GM23338 (cell line): Measurements from ENCODE around the gene HDAC9. TPM values are rescaled to one million over a fixed set of nuclear protein-coding genes. Genes with fewer than 3 reads are reported as not detected.

Experiments used
- ATAC-seq: fragments of 200-7000 bp; cut with Tn5 transposase; 3 replicates; pipeline ENCODE4 v1.9.1; 2020
- DNase-seq: peaks from one replicate; pipeline ENCODE4 v3.0.0-alpha.2; 2015; ENCODE audit warnings: low spot score
- H2AFZ ChIP-seq: fragments of 200-600 bp; sonication (generic); 2 replicates; pipeline ENCODE4 v1.8.0; 2016; ENCODE audit warnings: antibody characterized with exemption, mild to moderate bottlenecking, moderate library complexity
- H3F3A ChIP-seq: fragments of 200-600 bp; sonication (generic); replicated peaks from 2 replicates; pipeline ENCODE4 v1.8.0; 2017; ENCODE audit warnings: antibody characterized with exemption, mixed run types, low read depth
- H3K27ac ChIP-seq: fragments of 200-600 bp; sonication (generic); 2 replicates; pipeline ENCODE4 v1.6.1; 2016; ENCODE audit warnings: low read depth
- H3K27me3 ChIP-seq: fragments of 200-600 bp; sonication (generic); 2 replicates; pipeline ENCODE4 v1.8.0; 2016; ENCODE audit warnings: mild to moderate bottlenecking, mixed run types, moderate library complexity; ENCODE audit not compliant: insufficient read depth
- H3K36me3 ChIP-seq: fragments of 200-600 bp; sonication (generic); 2 replicates; pipeline ENCODE4 v1.8.0; 2016; ENCODE audit warnings: mild to moderate bottlenecking; ENCODE audit not compliant: insufficient read depth
- H3K4me1 ChIP-seq: fragments of 200-600 bp; sonication (generic); 2 replicates; pipeline ENCODE4 v1.8.0; 2016; ENCODE audit warnings: mild to moderate bottlenecking, moderate library complexity; ENCODE audit not compliant: insufficient read depth
- H3K4me2 ChIP-seq: fragments of 200-600 bp; sonication (generic); 2 replicates; pipeline ENCODE4 v1.7.1; 2017; ENCODE audit warnings: mixed run types
- H3K4me3 ChIP-seq: fragments of 200-600 bp; sonication (generic); 2 replicates; pipeline ENCODE4 v1.6.1; 2016; ENCODE audit warnings: mixed run types
- H3K79me2 ChIP-seq: fragments of 200-600 bp; sonication (generic); replicated peaks from 2 replicates; pipeline ENCODE4 v1.8.0; 2017; ENCODE audit warnings: mild to moderate bottlenecking; ENCODE audit not compliant: insufficient read depth
- H3K9me2 ChIP-seq: fragments of 200-600 bp; sonication (generic); 2 replicates; pipeline ENCODE4 v1.8.0; 2017; ENCODE audit not compliant: insufficient read depth
- H4K20me1 ChIP-seq: fragments of 200-600 bp; sonication (generic); replicated peaks from 2 replicates; pipeline ENCODE4 v1.8.0; 2017; ENCODE audit warnings: mild to moderate bottlenecking; ENCODE audit not compliant: insufficient read depth
- H3K27ac Mint-ChIP-seq: 2 replicates; pipeline ENCODE4 v1.8.0; 2020; ENCODE audit warnings: inconsistent platforms, mild to moderate bottlenecking, moderate library complexity, mixed read lengths
- H3K27me3 Mint-ChIP-seq: 3 replicates; pipeline ENCODE4 v1.8.0; 2022; ENCODE audit warnings: low read depth, mild to moderate bottlenecking, moderate library complexity, mixed read lengths, inconsistent platforms; ENCODE audit not compliant: insufficient read depth, poor library complexity
- H3K36me3 Mint-ChIP-seq: 3 replicates; pipeline ENCODE4 v1.8.0; 2021; ENCODE audit warnings: low read depth, mild to moderate bottlenecking, inconsistent platforms, moderate library complexity, mixed read lengths
- H3K4me1 Mint-ChIP-seq: 3 replicates; pipeline ENCODE4 v1.8.0; 2020; ENCODE audit warnings: mild to moderate bottlenecking, inconsistent platforms, mixed read lengths
- H3K4me3 Mint-ChIP-seq: 3 replicates; pipeline ENCODE4 v1.8.0; 2021; ENCODE audit warnings: moderate library complexity, mild to moderate bottlenecking, inconsistent platforms, mixed read lengths
- H3K9me3 Mint-ChIP-seq: 3 replicates; pipeline ENCODE4 v1.8.0; 2020; ENCODE audit warnings: moderate library complexity, mild to moderate bottlenecking, inconsistent platforms, mixed read lengths
- CREB1 ChIP-seq: fragments of 250-450 bp; sonication (Bioruptor Pico); IDR thresholded peaks from 2 replicates; pipeline ENCODE4 v1.5.0; 2020; ENCODE audit warnings: low read depth, mild to moderate bottlenecking, moderate library complexity
- CTCF ChIP-seq, 2 experiments: fragments of 200-600 bp in 1 of 2; sonication (generic) in 1 of 2; conservative IDR thresholded peaks; 2 replicates each; pipeline versions ENCODE4 v1.5.1 to v1.6.1; 2016 to 2017; ENCODE audit warnings: antibody characterized with exemption in 2 of 2, low read depth in 2 of 2, mild to moderate bottlenecking in 2 of 2, moderate library complexity in 1 of 2
- ETS1 ChIP-seq: IDR thresholded peaks from 2 replicates; pipeline ENCODE4 v1.6.1; 2016; ENCODE audit warnings: antibody characterized with exemption
- EZH2 ChIP-seq: fragments of 200-600 bp; sonication (generic); IDR thresholded peaks from one replicate; pipeline ENCODE4 v1.8.0; 2017; ENCODE audit warnings: antibody characterized with exemption, mild to moderate bottlenecking, low read depth; ENCODE audit not compliant: unreplicated experiment
- JUNB ChIP-seq: IDR thresholded peaks from one replicate; pipeline ENCODE4 v1.6.1; 2016; ENCODE audit warnings: antibody characterized with exemption; ENCODE audit not compliant: unreplicated experiment
- NANOG ChIP-seq: IDR thresholded peaks from 2 replicates; pipeline ENCODE4 v1.6.1; 2016; ENCODE audit warnings: antibody characterized with exemption, borderline replicate concordance
- STAT1 ChIP-seq: IDR thresholded peaks from one replicate; pipeline ENCODE4 v1.6.1; 2016; ENCODE audit warnings: antibody characterized with exemption; ENCODE audit not compliant: unreplicated experiment
- ZNF331 ChIP-seq: fragments of 250-450 bp; sonication (Bioruptor Pico); IDR thresholded peaks from 2 replicates; pipeline ENCODE4 v1.5.0; 2020; ENCODE audit warnings: low read depth, mild to moderate bottlenecking, moderate library complexity
- ZNF462 ChIP-seq: fragments of 250-450 bp; sonication (Bioruptor Pico); IDR thresholded peaks from 2 replicates; pipeline ENCODE4 v1.5.0; 2020; ENCODE audit warnings: mild to moderate bottlenecking, moderate library complexity
- polyA plus RNA-seq: library from polyadenylated mRNA; unstranded; fragments of >200 nt; fragmentation: Nextera tagmentation; extraction: Ambion mirVana; gene quantifications from 2 replicates; pipeline ENCODE4 v1.2.1, GENCODE V29; 2016
- total RNA-seq: library from RNA; depleted of rRNA; stranded (reverse); fragments of >200 nt; shearing (Covaris generic); gene quantifications from 2 replicates; pipeline ENCODE4 v1.2.3, GENCODE V29; 2014

Gene HDAC9
- total and polyA plus RNA-seq, 2 experiments from 2014 or later = 8.3 to 18.5 TPM

- TF ChIP-seq ETS1 (no peak), NANOG (no peak), CREB1 (CRISPR knock-in tag) (no peak), STAT1 (no peak)
These were observed 38.9 kb downstream of the HDAC9 start (continued) for GRCh38 chr7:18534481-18534880.

GRCh38 chr7:18535810-18536415 lies 40.4 kb downstream of the HDAC9 start:
- peak; percentile 88 for ATAC-seq
- no peak overlapping the region for H2AFZ ChIP-seq
- H3K4me3 ChIP-seq = no peak overlapping the region
- H3K36me3 ChIP-seq = no peaks in the 10 kb centered on the region
- H3K9me3 Mint-ChIP-seq = no peaks in the 10 kb centered on the region
- peak overlapping the region; percentile 76 for H3K27ac Mint-ChIP-seq
- no peaks in the 10 kb centered on the region for H3K9me2 ChIP-seq
- H3K27me3 ChIP-seq = no peaks in the 10 kb centered on the region
- H4K20me1 ChIP-seq = no peaks in the 10 kb centered on the region
- peak overlapping the region; percentile 9; the same call in 1 of the 3 replicates for H3K4me3 Mint-ChIP-seq
- H3K79me2 ChIP-seq = no peaks in the 10 kb centered on the region
- H3K4me1 ChIP-seq = peaks cover 15% of the 10 kb centered on the region
- H3K27me3 Mint-ChIP-seq = peaks cover 1% of the 10 kb centered on the region
- TF ChIP-seq NANOG (no peak), EZH2 (no peak), CTCF (conservative IDR thresholded peaks at IDR 0.05; ENCODE audit: low read depth in 2 of 2) (no peak)
- H3K27ac ChIP-seq = peak overlapping the region; percentile 51
- peak; percentile 62 for DNase-seq
- peak overlapping the region; percentile 45; the same call in 1 of the 2 replicates for H3K4me2 ChIP-seq
- no peaks in the 10 kb centered on the region for H3F3A ChIP-seq
- peaks cover 25% of the 10 kb centered on the region for H3K4me1 Mint-ChIP-seq
- no peaks in the 10 kb centered on the region for H3K36me3 Mint-ChIP-seq

- H3K9me3 Mint-ChIP-seq = no peaks in the 10 kb centered on the region
- no peaks in the 10 kb centered on the region for H3F3A ChIP-seq
- DNase-seq (no peak), ATAC-seq (no peak)
- no peaks in the 10 kb centered on the region for H3K79me2 ChIP-seq
- peaks cover 28% of the 10 kb centered on the region for H3K4me1 Mint-ChIP-seq
- no peaks in the 10 kb centered on the region for H3K36me3 ChIP-seq
- H3K4me2 ChIP-seq = no peak overlapping the region
- H3K4me1 ChIP-seq = peaks cover 15% of the 10 kb centered on the region
- no peak overlapping the region for H3K4me3 Mint-ChIP-seq
- no peaks in the 10 kb centered on the region for H4K20me1 ChIP-seq
- H3K27me3 ChIP-seq = no peaks in the 10 kb centered on the region
- no peak overlapping the region for H3K4me3 ChIP-seq
- H3K27ac ChIP-seq = peak overlapping the region; percentile 51; the same call in 1 of the 2 replicates
- H3K27me3 Mint-ChIP-seq = peaks cover 1% of the 10 kb centered on the region
- no peaks in the 10 kb centered on the region for H3K9me2 ChIP-seq
- no peak overlapping the region for H2AFZ ChIP-seq
- H3K36me3 Mint-ChIP-seq = no peaks in the 10 kb centered on the region
- H3K27ac Mint-ChIP-seq = no peak overlapping the region; the same call in 1 of the 2 replicates
- TF ChIP-seq JUNB (no peak), ZNF462 (no peak), ZNF331 (CRISPR knock-in tag) (no peak), ETS1 (no peak), STAT1 (no peak)
These were observed 40.9 kb downstream of the HDAC9 start for GRCh38 chr7:18536486-18536885.
